ENCODE measurements around the gene ZNF441. TPM values are rescaled to one million over a fixed set of nuclear protein-coding genes. Genes with fewer than 3 reads are reported as not detected.
A peak's percentile ranks its signal among the peaks of the same experiment; 100 is the strongest.

The ZNF441 gene
- total RNA-seq, result 1 to 10 TPM; 1.1 to 7.6 (median 2.9) TPM

- intact Hi-C loops (cut with DNase I; ENCODE audit: low total_unique reads) (loop anchor here (1.0 to 10.0 kb wide), 3 partner anchors 28 to 788 kb away; partner anchors contain the start of gene ZNF564), in situ Hi-C loops (cut with MboI; ENCODE audit: low sequenced_read_pairs in 4 of 4) (no loop called here)
Measured at GRCh38 chr19:11766597-11767591, at the start of gene ZNF441. ZNF441 (plus strand) TSS chr19:11767000; CDS start chr19:11767194, 194 bp downstream.

DNA sequence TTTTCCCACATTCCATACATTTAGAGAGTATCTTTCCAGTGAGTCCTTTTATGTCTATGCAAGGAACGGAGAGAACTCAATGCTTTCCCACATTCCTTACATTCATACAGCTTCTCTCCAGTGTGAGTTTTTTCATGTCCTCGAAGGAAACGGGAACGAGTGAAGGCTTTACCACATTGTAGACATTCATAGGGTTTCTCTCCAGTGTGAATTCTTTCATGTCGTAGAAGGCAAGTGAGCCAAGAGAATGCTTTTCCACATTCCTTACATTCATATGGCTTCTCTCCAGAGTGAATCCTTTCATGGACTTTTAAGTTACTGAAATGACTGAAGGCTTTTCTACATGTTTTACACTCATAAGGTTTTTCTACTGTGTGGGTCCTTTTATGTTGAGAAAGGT is 45.1 kb upstream of the ZNF441 start:
- ATAC-seq (no peak), DNase-seq (no peak)
- no peaks in the 10 kb centered on the region for H3K4me1 ChIP-seq
- TF ChIP-seq, protein P1, sequence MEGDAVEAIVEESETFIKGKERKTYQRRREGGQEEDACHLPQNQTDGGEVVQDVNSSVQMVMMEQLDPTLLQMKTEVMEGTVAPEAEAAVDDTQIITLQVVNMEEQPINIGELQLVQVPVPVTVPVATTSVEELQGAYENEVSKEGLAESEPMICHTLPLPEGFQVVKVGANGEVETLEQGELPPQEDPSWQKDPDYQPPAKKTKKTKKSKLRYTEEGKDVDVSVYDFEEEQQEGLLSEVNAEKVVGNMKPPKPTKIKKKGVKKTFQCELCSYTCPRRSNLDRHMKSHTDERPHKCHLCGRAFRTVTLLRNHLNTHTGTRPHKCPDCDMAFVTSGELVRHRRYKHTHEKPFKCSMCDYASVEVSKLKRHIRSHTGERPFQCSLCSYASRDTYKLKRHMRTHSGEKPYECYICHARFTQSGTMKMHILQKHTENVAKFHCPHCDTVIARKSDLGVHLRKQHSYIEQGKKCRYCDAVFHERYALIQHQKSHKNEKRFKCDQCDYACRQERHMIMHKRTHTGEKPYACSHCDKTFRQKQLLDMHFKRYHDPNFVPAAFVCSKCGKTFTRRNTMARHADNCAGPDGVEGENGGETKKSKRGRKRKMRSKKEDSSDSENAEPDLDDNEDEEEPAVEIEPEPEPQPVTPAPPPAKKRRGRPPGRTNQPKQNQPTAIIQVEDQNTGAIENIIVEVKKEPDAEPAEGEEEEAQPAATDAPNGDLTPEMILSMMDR (IDR thresholded peaks at IDR 0.05 in 4 of 5, conservative IDR thresholded peaks at IDR 0.05 in 1 of 5), result no peak
- no peak for TF ChIP-seq POLR2A (IDR thresholded peaks at IDR 0.05)
- H3K9me3 ChIP-seq, result peaks cover 0 to 17% (median 0%) of the 10 kb centered on the region in 3 donors
- H3K4me3 ChIP-seq, result no peak overlapping the region
- no peak overlapping the region for H3K27ac ChIP-seq
- in situ Hi-C loops (cut with MboI; ENCODE audit: low sequenced_read_pairs in 4 of 4) (no loop called here), intact Hi-C loops (cut with DNase I; ENCODE audit: low total_unique reads) (no loop called here)
- H3K36me3 ChIP-seq, result peaks cover 8 to 46% of the 10 kb centered on the region in 2 donors
- H3K27me3 ChIP-seq, result no peaks in the 10 kb centered on the region

More at GRCh38 chr19:11766597-11767591, at the start of gene ZNF441:
- TF ChIP-seq POLR2A (IDR thresholded peaks at IDR 0.05), result peak; percentile 57 to 66
- TF ChIP-seq, protein P1 (IDR thresholded peaks at IDR 0.05 in 4 of 5, conservative IDR thresholded peaks at IDR 0.05 in 1 of 5), result no peak
- peak; percentile 95 for DNase-seq
- Histone ChIP-seq H3K27me3 (no peaks in the 10 kb centered on the region), H3K36me3 (no peaks in the 10 kb centered on the region), H3K27ac (peak within 1 kb of the TSS; percentile 85 to 89 (median 86)), H3K9me3 (no peaks in the 10 kb centered on the region), H3K4me1 (peaks cover 9 to 14% of the 10 kb centered on the region in 2 donors), H3K4me3 (peak within 1 kb of the TSS; percentile 71 to 86 (median 82))
- peak; percentile 97 to 98 for ATAC-seq

- H3K36me3 ChIP-seq, result peaks cover 8 to 53% of the 10 kb centered on the region in 2 donors
- in situ Hi-C loops (cut with MboI; ENCODE audit: low sequenced_read_pairs in 4 of 4), result no loop called here
- H3K27me3 ChIP-seq, result no peaks in the 10 kb centered on the region
- peaks cover 0 to 17% (median 0%) of the 10 kb centered on the region in 3 donors for H3K9me3 ChIP-seq
- H3K4me3 ChIP-seq, result no peak overlapping the region
- DNase-seq, result no peak
- H3K27ac ChIP-seq, result no peak overlapping the region
- no peak for ATAC-seq
- no peaks in the 10 kb centered on the region for H3K4me1 ChIP-seq
- intact Hi-C loops (cut with DNase I; ENCODE audit: low total_unique reads), result no loop called here
- no peak for TF ChIP-seq POLR2A (IDR thresholded peaks at IDR 0.05)
- TF ChIP-seq, protein P1 (IDR thresholded peaks at IDR 0.05 in 4 of 5, conservative IDR thresholded peaks at IDR 0.05 in 1 of 5), result no peak
Measured at GRCh38 chr19:11722414-11722813, 44.4 kb upstream of the ZNF441 start.

DNA sequence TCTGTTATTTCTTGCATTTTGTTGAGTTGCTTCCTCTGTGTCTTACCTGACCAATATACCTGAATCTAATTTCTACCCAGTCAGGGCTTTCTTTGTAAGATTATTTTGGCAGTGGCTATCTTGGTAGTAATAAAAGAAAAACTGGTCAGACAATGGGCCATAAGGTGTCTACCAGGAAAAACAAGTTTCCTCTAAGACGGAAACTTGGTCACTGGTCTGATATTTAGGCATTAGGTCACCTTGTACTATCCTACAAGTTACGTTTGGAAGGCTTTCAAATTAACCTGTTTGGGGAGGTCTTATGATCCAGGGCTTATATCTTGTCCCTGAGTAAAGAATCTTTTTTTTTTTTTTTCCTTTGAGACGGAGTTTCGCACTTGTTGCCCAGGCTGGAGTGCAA is 37.2 kb upstream of the ZNF441 start:
- Histone ChIP-seq H3K4me3 (no peak overlapping the region), H3K9me3 (no peaks in the 10 kb centered on the region), H3K4me1 (no peaks in the 10 kb centered on the region), H3K27ac (no peak overlapping the region), H3K27me3 (no peaks in the 10 kb centered on the region), H3K36me3 (peaks cover 0 to 18% of the 10 kb centered on the region in 2 donors)
- TF ChIP-seq, protein P1 (IDR thresholded peaks at IDR 0.05 in 4 of 5, conservative IDR thresholded peaks at IDR 0.05 in 1 of 5), result no peak
- no peak for TF ChIP-seq POLR2A (IDR thresholded peaks at IDR 0.05)
- no peak for DNase-seq
- intact Hi-C loops (cut with DNase I; ENCODE audit: low total_unique reads) (no loop called here), in situ Hi-C loops (cut with MboI; ENCODE audit: low sequenced_read_pairs in 4 of 4) (no loop called here)
- ATAC-seq, result no peak
